Measurements from ENCODE around the gene MBIP. TPM values are rescaled to one million over a fixed set of nuclear protein-coding genes. Genes with fewer than 3 reads are reported as not detected.
"Not testable (repeated sequence)": the region's sequence is repeated elsewhere in the genome, so short reads cannot be mapped to it uniquely, and the experiment has no call there.

The MBIP gene
- total RNA-seq, 8 experiments from 2014 or later: 7.9 to 31.3 (median 22.2) TPM

DNA sequence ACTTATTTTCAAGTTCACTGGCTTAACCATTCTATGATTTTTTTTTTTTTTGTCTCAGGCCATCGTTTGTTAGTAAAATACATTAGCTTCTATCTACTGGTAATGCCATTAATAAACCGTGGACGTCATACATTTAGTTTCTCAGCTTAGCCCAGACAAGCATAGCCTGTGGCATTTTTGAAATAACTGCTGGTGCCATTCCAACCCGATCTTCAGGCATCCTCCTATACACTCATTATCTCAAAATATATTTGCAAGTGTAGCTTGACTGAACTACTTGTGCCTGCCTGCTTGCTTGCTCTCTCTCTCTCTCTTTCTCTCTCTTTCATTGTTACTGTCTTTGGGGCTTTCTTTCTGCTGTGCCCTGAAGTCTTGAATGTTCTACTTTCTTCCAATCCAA, 12.7 kb upstream of the MBIP start:
- no peaks in the 10 kb centered on the region for H3K4me1 ChIP-seq (replicated peaks in 1 of 2)
- peak in 1 of 8 experiments; percentile 94 for ATAC-seq (replicated peaks in 6 of 8)
- WGBS, 10 experiments: 0 to 93% (median 75%) methylated on average over 3 to 4 of the region's 4 CpGs; no CpG with 5 or more reads in 1 of the 10 experiments
- H3K4me3 ChIP-seq: no peak overlapping the region
- in situ Hi-C loops (cut with MboI; ENCODE audit: low pct_unique_long_range_greater_than_20kb in 2 of 9, low sequenced_read_pairs in 9 of 9, unreplicated experiment in 9 of 9): no loop called here
- no peak overlapping the region for H3K27ac ChIP-seq

DNA sequence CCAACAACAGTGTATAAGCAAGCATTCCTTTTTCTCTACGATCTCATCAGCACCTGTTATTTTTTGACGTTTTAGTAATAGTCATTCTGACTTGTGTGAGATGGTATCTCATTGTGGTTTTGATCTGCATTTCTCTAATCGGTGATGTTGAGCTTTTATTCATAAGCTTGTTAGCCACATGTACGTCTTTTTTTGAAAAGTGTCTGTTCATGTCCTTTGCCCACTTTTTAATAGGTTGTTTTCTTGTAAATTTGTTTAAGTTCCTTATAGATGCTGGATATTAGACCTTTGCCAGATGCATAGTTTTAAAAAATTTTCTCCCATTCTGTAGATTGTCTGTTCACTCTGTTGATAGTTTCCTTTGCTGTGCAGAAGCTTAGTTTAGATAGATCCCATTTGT, 7.1 kb upstream of the MBIP start:
- in situ Hi-C loops (cut with MboI; ENCODE audit: low pct_unique_long_range_greater_than_20kb in 2 of 9, low sequenced_read_pairs in 9 of 9, unreplicated experiment in 9 of 9); ATAC-seq (replicated peaks in 6 of 8); H3K4me3 ChIP-seq; H3K27ac ChIP-seq; H3K4me1 ChIP-seq (replicated peaks in 1 of 2): not testable (repeated sequence)
- WGBS, 10 experiments: 15 to 100% (median 84%) methylated on average over 1 to 4 of the region's 4 CpGs

GRCh38 chr14:36325853-36326252, 5.4 kb upstream of the MBIP start:
- Histone ChIP-seq H3K4me1 (replicated peaks in 1 of 2) (no peaks in the 10 kb centered on the region), H3K4me3 (no peak overlapping the region), H3K27ac (no peak overlapping the region)
- 44 to 100% (median 75%) methylated on average over 1 to 3 of the region's 3 CpGs for WGBS, 10 experiments
- in situ Hi-C loops (cut with MboI; ENCODE audit: low pct_unique_long_range_greater_than_20kb in 2 of 9, low sequenced_read_pairs in 9 of 9, unreplicated experiment in 9 of 9): no loop called here
- ATAC-seq (replicated peaks in 6 of 8): no peak

DNA sequence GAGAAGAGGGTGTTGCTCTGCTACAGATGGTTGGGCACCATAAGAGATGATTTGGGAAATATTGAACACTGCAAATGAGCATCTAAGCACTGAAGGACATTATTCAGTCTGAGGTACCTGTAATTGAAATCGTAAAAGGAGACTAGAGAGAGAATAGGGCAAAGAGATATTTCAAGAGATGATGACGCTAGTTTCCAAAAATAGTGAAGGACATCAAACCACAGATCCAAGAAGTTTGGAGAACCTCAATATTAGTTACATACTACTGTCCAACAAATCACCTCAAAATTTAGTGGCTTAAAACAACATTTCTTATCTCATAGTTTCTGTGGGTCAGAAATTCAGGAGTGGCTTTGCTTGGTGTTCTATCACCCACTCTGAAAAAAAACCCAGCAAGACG, 4.5 kb upstream of the MBIP start:
- no peaks in the 10 kb centered on the region for H3K4me1 ChIP-seq (replicated peaks in 1 of 2)
- in situ Hi-C loops (cut with MboI; ENCODE audit: low pct_unique_long_range_greater_than_20kb in 2 of 9, low sequenced_read_pairs in 9 of 9, unreplicated experiment in 9 of 9): no loop called here
- 0 to 100% (median 72%) methylated on average over 1 to 3 of the region's 3 CpGs for WGBS, 10 experiments
- H3K4me3 ChIP-seq: no peak overlapping the region
- H3K27ac ChIP-seq: no peak overlapping the region
- no peak for ATAC-seq (replicated peaks in 6 of 8)

- peak in 5 of 8 experiments; percentile 7 to 17 (median 10) for ATAC-seq (replicated peaks in 6 of 8)
- Histone ChIP-seq H3K4me1 (replicated peaks in 1 of 2) (peaks cover 0 to 20% of the 10 kb centered on the region in 2 donors), H3K4me3 (peak overlapping the region; percentile 63 to 94 (median 78)), H3K27ac (no peak overlapping the region)
- in situ Hi-C loops (cut with MboI; ENCODE audit: low pct_unique_long_range_greater_than_20kb in 2 of 9, low sequenced_read_pairs in 9 of 9, unreplicated experiment in 9 of 9): no loop called here
- WGBS, 10 experiments: 45 to 100% (median 69%) methylated on average over 1 to 7 of the region's 8 CpGs; no CpG with 5 or more reads in 1 of the 10 experiments
Measured at GRCh38 chr14:36320897-36321381, 502 bp upstream of the MBIP start.

DNA sequence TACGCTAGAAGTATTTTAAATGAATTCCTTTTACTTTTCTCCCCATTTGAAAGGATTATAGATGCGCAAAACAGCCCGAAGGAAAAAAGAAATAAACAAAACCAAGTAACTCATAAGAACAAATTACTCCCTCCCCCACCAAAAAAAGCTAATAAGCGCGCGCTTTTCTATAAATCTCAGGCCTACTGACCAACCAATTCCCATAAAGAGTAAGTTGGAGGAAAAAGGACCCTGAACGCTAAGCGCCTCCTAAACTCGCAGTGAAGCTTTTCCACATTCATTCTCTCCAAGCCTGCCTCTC, 588 bp downstream of the MBIP start:
- in situ Hi-C loops (cut with MboI; ENCODE audit: low pct_unique_long_range_greater_than_20kb in 2 of 9, low sequenced_read_pairs in 9 of 9, unreplicated experiment in 9 of 9): no loop called here
- no peak for ATAC-seq (replicated peaks in 6 of 8)
- H3K4me3 ChIP-seq: peak overlapping the region; percentile 63 to 94 (median 78)
- H3K27ac ChIP-seq: peak overlapping the region; percentile 85 to 94
- peaks cover 3 to 25% of the 10 kb centered on the region in 2 donors for H3K4me1 ChIP-seq (replicated peaks in 1 of 2)
- 0 to 5% (median 0%) methylated on average over 5 to 9 of the region's 9 CpGs; no CpG with 5 or more reads in 1 of the 10 experiments for WGBS, 10 experiments

- Histone ChIP-seq H3K4me1 (replicated peaks in 1 of 2) (peaks cover 8 to 30% of the 10 kb centered on the region in 2 donors), H3K27ac (no peak overlapping the region), H3K4me3 (no peak overlapping the region)
- in situ Hi-C loops (cut with MboI; ENCODE audit: low pct_unique_long_range_greater_than_20kb in 2 of 9, low sequenced_read_pairs in 9 of 9, unreplicated experiment in 9 of 9): no loop called here
- peak in 2 of 8 experiments; percentile 5 to 31 for ATAC-seq (replicated peaks in 6 of 8)
- WGBS, 10 experiments: 35 to 100% (median 80%) methylated on average over 2 of the region's 2 CpGs
Measured at GRCh38 chr14:36317650-36318049, 2.8 kb downstream of the MBIP start.

- in situ Hi-C loops (cut with MboI; ENCODE audit: low pct_unique_long_range_greater_than_20kb in 2 of 9, low sequenced_read_pairs in 9 of 9, unreplicated experiment in 9 of 9): no loop called here
- Histone ChIP-seq H3K4me1 (replicated peaks in 1 of 2) (peaks cover 8 to 30% of the 10 kb centered on the region in 2 donors), H3K27ac (no peak overlapping the region), H3K4me3 (no peak overlapping the region)
- no peak for ATAC-seq (replicated peaks in 6 of 8)
- WGBS, 10 experiments: 75 to 100% (median 95%) methylated on average over 1 of the region's 1 CpG; no CpG with 5 or more reads in 2 of the 10 experiments
Measured at GRCh38 chr14:36316131-36316530, 4.3 kb downstream of the MBIP start.

DNA sequence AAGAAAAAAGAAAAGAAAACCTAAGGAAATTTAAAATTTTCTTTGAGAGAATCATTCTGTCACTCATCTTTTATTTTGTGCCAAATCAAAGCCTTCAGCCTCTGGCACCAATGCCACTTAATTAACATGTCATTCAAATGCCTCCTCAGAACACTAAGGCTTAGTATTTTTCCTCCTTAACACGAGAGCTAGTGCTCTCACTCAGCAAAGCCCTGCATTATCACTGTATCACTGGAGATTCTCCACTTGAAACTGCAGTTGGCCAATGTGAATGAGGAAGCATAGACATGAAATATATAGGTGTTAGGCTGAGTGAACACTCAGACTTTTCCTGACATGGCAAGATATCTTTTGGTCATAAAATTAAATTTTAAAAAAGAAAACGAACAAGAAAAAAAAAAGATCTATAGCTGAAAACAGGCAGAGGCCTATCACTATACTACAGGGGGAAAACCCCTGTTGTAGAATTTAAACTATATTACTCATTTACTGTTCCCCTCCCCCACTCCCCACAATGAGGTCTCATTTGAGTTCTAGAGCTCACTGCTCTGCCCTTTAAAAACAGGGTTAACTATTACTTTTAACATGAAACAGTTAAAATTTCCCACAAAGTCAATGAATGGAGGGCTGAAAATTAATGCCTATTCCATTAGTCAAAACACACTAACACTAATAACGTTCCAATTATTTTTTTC, 5.1 kb downstream of the MBIP start:
- no peak for ATAC-seq (replicated peaks in 6 of 8)
- in situ Hi-C loops (cut with MboI; ENCODE audit: low pct_unique_long_range_greater_than_20kb in 2 of 9, low sequenced_read_pairs in 9 of 9, unreplicated experiment in 9 of 9): no loop called here
- 15 to 92% (median 58%) methylated on average over 2 to 3 of the region's 3 CpGs; no CpG with 5 or more reads in 1 of the 10 experiments for whole genome bisulfite sequencing, 10 experiments
- H3K4me1 ChIP-seq (replicated peaks in 1 of 2): peaks cover 8 to 30% of the 10 kb centered on the region in 2 donors
- H3K4me3 ChIP-seq: no peak overlapping the region
- H3K27ac ChIP-seq: no peak overlapping the region

GRCh38 chr14:36313898-36314297, 6.5 kb downstream of the MBIP start:
- Histone ChIP-seq H3K4me1 (replicated peaks in 1 of 2) (peaks cover 8 to 25% of the 10 kb centered on the region in 2 donors), H3K4me3 (no peak overlapping the region), H3K27ac (no peak overlapping the region)
- in situ Hi-C loops (cut with MboI; ENCODE audit: low pct_unique_long_range_greater_than_20kb in 2 of 9, low sequenced_read_pairs in 9 of 9, unreplicated experiment in 9 of 9): no loop called here
- no peak for ATAC-seq (replicated peaks in 6 of 8)
- 54 to 100% (median 87%) methylated on average over 2 to 3 of the region's 3 CpGs; no CpG with 5 or more reads in 1 of the 10 experiments for WGBS, 10 experiments

DNA sequence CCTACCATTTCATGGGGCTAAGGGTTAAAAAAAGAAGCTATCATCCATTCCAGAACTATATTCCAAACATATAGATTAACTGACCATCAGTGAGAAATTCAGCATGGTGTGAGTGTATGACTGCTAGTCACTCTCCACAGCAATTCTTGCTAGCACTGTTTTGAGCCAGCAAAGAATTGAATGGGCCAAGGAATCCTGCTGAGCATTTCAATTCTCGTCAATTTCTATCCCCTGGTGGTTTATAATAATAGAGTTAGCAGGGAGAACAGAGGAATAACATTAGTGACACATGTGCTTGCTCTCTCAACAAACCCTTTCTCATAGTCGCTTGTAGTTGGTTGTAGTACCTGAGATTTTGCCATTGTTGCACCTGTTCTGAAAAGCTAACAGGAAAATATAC, 7.2 kb downstream of the MBIP start:
- in situ Hi-C loops (cut with MboI; ENCODE audit: low pct_unique_long_range_greater_than_20kb in 2 of 9, low sequenced_read_pairs in 9 of 9, unreplicated experiment in 9 of 9): no loop called here
- 20 to 100% (median 58%) methylated on average over 1 to 2 of the region's 2 CpGs; no CpG with 5 or more reads in 2 of the 10 experiments for WGBS, 10 experiments
- ATAC-seq (replicated peaks in 6 of 8): no peak
- Histone ChIP-seq H3K4me3 (no peak overlapping the region), H3K27ac (no peak overlapping the region), H3K4me1 (replicated peaks in 1 of 2) (peaks cover 8 to 18% of the 10 kb centered on the region in 2 donors)

GRCh38 chr14:36306836-36307235, 13.6 kb downstream of the MBIP start:
- 33 to 100% (median 81%) methylated on average over 1 to 2 of the region's 2 CpGs for WGBS, 10 experiments
- Histone ChIP-seq H3K4me3 (no peak overlapping the region), H3K4me1 (replicated peaks in 1 of 2) (no peaks in the 10 kb centered on the region), H3K27ac (no peak overlapping the region)
- peak in 2 of 8 experiments; percentile 36 to 53 for ATAC-seq (replicated peaks in 6 of 8)
- in situ Hi-C loops (cut with MboI; ENCODE audit: low pct_unique_long_range_greater_than_20kb in 2 of 9, low sequenced_read_pairs in 9 of 9, unreplicated experiment in 9 of 9): no loop called here

GRCh38 chr14:36304895-36305294, 15.5 kb downstream of the MBIP start:
- Histone ChIP-seq H3K27ac (no peak overlapping the region), H3K4me1 (replicated peaks in 1 of 2) (no peaks in the 10 kb centered on the region), H3K4me3 (no peak overlapping the region)
- in situ Hi-C loops (cut with MboI; ENCODE audit: low pct_unique_long_range_greater_than_20kb in 2 of 9, low sequenced_read_pairs in 9 of 9, unreplicated experiment in 9 of 9): no loop called here
- ATAC-seq (replicated peaks in 6 of 8): peak in 1 of 8 experiments; percentile 95

DNA sequence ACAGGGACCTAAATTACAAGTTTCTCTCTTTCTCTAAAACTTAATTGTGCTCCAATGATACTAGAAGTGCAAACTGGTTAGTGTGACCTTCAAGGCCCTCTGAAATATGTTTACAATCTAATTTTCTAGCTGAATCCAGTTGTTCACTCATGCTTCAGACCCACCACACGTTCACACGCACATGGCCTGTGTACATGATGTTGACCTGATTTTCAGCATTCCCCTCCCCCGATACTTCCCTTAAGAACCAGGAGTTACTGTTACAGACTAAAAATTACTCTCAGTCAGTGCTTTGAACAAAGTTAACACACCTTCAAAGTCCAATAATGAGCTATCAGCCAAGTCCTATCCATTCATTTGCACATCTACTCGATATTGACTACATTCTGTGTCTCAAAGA, 16.5 kb downstream of the MBIP start:
- ATAC-seq (replicated peaks in 6 of 8): no peak
- WGBS, 10 experiments: 40 to 95% (median 75%) methylated on average over 2 to 4 of the region's 4 CpGs; no CpG with 5 or more reads in 2 of the 10 experiments

More for the DNA sequence above, 16.5 kb downstream of the MBIP start:
- in situ Hi-C loops (cut with MboI; ENCODE audit: low pct_unique_long_range_greater_than_20kb in 2 of 9, low sequenced_read_pairs in 9 of 9, unreplicated experiment in 9 of 9): no loop called here
- Histone ChIP-seq H3K4me3 (no peak overlapping the region), H3K27ac (no peak overlapping the region), H3K4me1 (replicated peaks in 1 of 2) (no peaks in the 10 kb centered on the region)

Data from motor neuron (in vitro differentiated cells).